WTC11 (cell line): ENCODE measurements around the gene SLC34A1. TPM values are rescaled to one million over a fixed set of nuclear protein-coding genes. Genes with fewer than 3 reads are reported as not detected.

Experiments used
- ATAC-seq: fragments of 200-7000 bp; cut with Tn5 transposase; 2 replicates; pipeline ENCODE4 v1.10.0; 2021; ENCODE audit warnings: mild to moderate bottlenecking, moderate library complexity
- CTCF ChIA-PET: fragments of 300-600 bp; sonication (Branson Sonifier 250); formaldehyde crosslinking; loops from one replicate; lab custom pipeline; 2021; ENCODE audit warnings: antibody characterized with exemption; lab: Charles Lee
- POLR2A ChIA-PET: fragments of 350-600 bp; sonication (Branson Sonifier 250); formaldehyde crosslinking; loops from one replicate; lab custom pipeline; 2021; ENCODE audit warnings: antibody characterized with exemption; lab: Charles Lee
- DNase-seq: peaks from one replicate; pipeline ENCODE4 v3.0.0; 2021; ENCODE audit warnings: low spot score
- H3K27ac Mint-ChIP-seq: 2 replicates; pipeline ENCODE4 v1.8.0; 2021; ENCODE audit warnings: mixed read lengths
- H3K27me3 Mint-ChIP-seq: 2 replicates; pipeline ENCODE4 v1.8.0; 2021; ENCODE audit warnings: low read depth, mild to moderate bottlenecking, moderate library complexity, mixed read lengths
- H3K36me3 Mint-ChIP-seq: 2 replicates; pipeline ENCODE4 v1.8.0; 2021; ENCODE audit warnings: mixed read lengths
- H3K4me1 Mint-ChIP-seq: 2 replicates; pipeline ENCODE4 v1.8.0; 2022; ENCODE audit warnings: mixed read lengths
- H3K4me3 Mint-ChIP-seq: 2 replicates; pipeline ENCODE4 v1.8.0; 2021; ENCODE audit warnings: mild to moderate bottlenecking, moderate library complexity, mixed read lengths
- H3K9me3 Mint-ChIP-seq: 2 replicates; pipeline ENCODE4 v1.8.0; 2021; ENCODE audit warnings: mixed read lengths
- ARID4B ChIP-seq: sonication (generic); formaldehyde crosslinking; IDR thresholded peaks from 2 replicates; pipeline ENCODE4 v1.8.0; 2023; ENCODE audit warnings: missing genetic modification reagents, mild to moderate bottlenecking, borderline replicate concordance
- FOXJ3 ChIP-seq: sonication (generic); formaldehyde crosslinking; IDR thresholded peaks from 2 replicates; pipeline ENCODE4 v1.9.0; 2021; ENCODE audit warnings: missing genetic modification reagents, mild to moderate bottlenecking, borderline replicate concordance
- FOXP4 ChIP-seq: sonication (generic); formaldehyde crosslinking; IDR thresholded peaks from 2 replicates; pipeline ENCODE4 v1.8.0; 2022; ENCODE audit warnings: mild to moderate bottlenecking, missing genetic modification reagents
- IRF1 ChIP-seq: sonication (generic); formaldehyde crosslinking; IDR thresholded peaks from 2 replicates; pipeline ENCODE4 v1.8.0; 2023; ENCODE audit warnings: missing genetic modification reagents
- MAX ChIP-seq: sonication (generic); formaldehyde crosslinking; IDR thresholded peaks from 2 replicates; pipeline ENCODE4 v1.8.0; 2022; ENCODE audit warnings: mild to moderate bottlenecking, missing genetic modification reagents
- NR1H2 ChIP-seq: sonication (generic); formaldehyde crosslinking; IDR thresholded peaks from 2 replicates; pipeline ENCODE4 v1.9.0; 2021; ENCODE audit warnings: mild to moderate bottlenecking, moderate library complexity, missing genetic modification reagents
- NR2C2 ChIP-seq: sonication (generic); formaldehyde crosslinking; IDR thresholded peaks from 2 replicates; pipeline ENCODE4 v1.8.0; 2022; ENCODE audit warnings: mild to moderate bottlenecking, missing genetic modification reagents
- SMAD4 ChIP-seq: sonication (generic); formaldehyde crosslinking; IDR thresholded peaks from 2 replicates; pipeline ENCODE4 v1.8.0; 2022; ENCODE audit warnings: mild to moderate bottlenecking, missing genetic modification reagents
- SP1 ChIP-seq: sonication (generic); formaldehyde crosslinking; conservative IDR thresholded peaks from 2 replicates; pipeline ENCODE4 v1.8.1; 2022; ENCODE audit warnings: missing genetic modification reagents
- TEAD1 ChIP-seq: sonication (generic); formaldehyde crosslinking; IDR thresholded peaks from 2 replicates; pipeline ENCODE4 v1.8.0; 2022; ENCODE audit warnings: mild to moderate bottlenecking, missing genetic modification reagents
- TEAD4 ChIP-seq: sonication (generic); formaldehyde crosslinking; IDR thresholded peaks from 2 replicates; pipeline ENCODE4 v1.8.0; 2022; ENCODE audit warnings: mild to moderate bottlenecking, missing genetic modification reagents
- USF1 ChIP-seq: sonication (generic); formaldehyde crosslinking; IDR thresholded peaks from 2 replicates; pipeline ENCODE4 v1.8.0; 2022; ENCODE audit warnings: mild to moderate bottlenecking, missing genetic modification reagents
- USF2 ChIP-seq: sonication (generic); formaldehyde crosslinking; IDR thresholded peaks from 2 replicates; pipeline ENCODE4 v1.8.1; 2023; ENCODE audit warnings: mild to moderate bottlenecking, missing genetic modification reagents, moderate library complexity
- ZNF263 ChIP-seq: sonication (generic); formaldehyde crosslinking; IDR thresholded peaks from 2 replicates; pipeline ENCODE4 v1.8.1; 2022; ENCODE audit warnings: low read depth, mild to moderate bottlenecking, moderate library complexity, missing genetic modification reagents
- total RNA-seq: library from RNA; stranded (reverse); gene quantifications from 3 replicates; pipeline ENCODE4 v1.2.3, GENCODE V29; 2021

Gene SLC34A1
- total RNA-seq, 1 experiment from 2014 or later = not detected

- peaks cover 40% of the 10 kb centered on the region for H3K4me1 Mint-ChIP-seq
- ATAC-seq (no peak), DNase-seq (no peak)
- CTCF ChIA-PET = interaction anchor here (0.5 to 4.6 kb wide), 8 partner anchors 8 to 93 kb away, joined by 3 to 26 read pairs (median 5); partner anchors contain the start of gene GRK6
- POLR2A ChIA-PET = no interaction called here
- H3K27ac Mint-ChIP-seq = peak overlapping the region; percentile 9; the same call in 1 of the 2 replicates
- H3K9me3 Mint-ChIP-seq = no peaks in the 10 kb centered on the region
- no peaks in the 10 kb centered on the region for H3K36me3 Mint-ChIP-seq
- peak overlapping the region; percentile 76 for H3K4me3 Mint-ChIP-seq
- TF ChIP-seq ZNF263 = no peak
- H3K27me3 Mint-ChIP-seq = peaks cover 14% of the 10 kb centered on the region
These were observed 22.0 kb upstream of the SLC34A1 start for GRCh38 chr5:177362292-177362609.

GRCh38 chr5:177362610-177363507, 21.4 kb upstream of the SLC34A1 start:
- Mint-ChIP-seq H3K27me3 (peaks cover 14% of the 10 kb centered on the region), H3K9me3 (no peaks in the 10 kb centered on the region), H3K4me3 (peak overlapping the region; percentile 76), H3K4me1 (peaks cover 40% of the 10 kb centered on the region), H3K27ac (peak overlapping the region; percentile 74; the same call in 1 of the 2 replicates), H3K36me3 (no peaks in the 10 kb centered on the region)
- CTCF ChIA-PET = interaction anchor here (0.5 to 13.2 kb wide), 17 partner anchors 8 to 264 kb away, joined by 3 to 216 read pairs (median 7); partner anchors contain the start of genes GRK6 and LMAN2
- DNase-seq = peak; percentile 76
- peak; percentile 41; the same call in 1 of the 2 replicates for TF ChIP-seq FOXP4 (CRISPR knock-in tag)
- no peak for TF ChIP-seq IRF1
- TF ChIP-seq USF1 (CRISPR knock-in tag) = peak; percentile 4; the same call in 1 of the 2 replicates
- 0 out of 2 replicates have a peak, but pooled peaks have one; percentile 18 for TF ChIP-seq NR2C2 (CRISPR knock-in tag)
- TF ChIP-seq USF2 (CRISPR knock-in tag) = 0 out of 2 replicates have a peak, but pooled peaks have one; percentile 11
- TF ChIP-seq SP1 (CRISPR knock-in tag) = peak; percentile 51
- 0 out of 2 replicates have a peak, but pooled peaks have one; percentile 11 for TF ChIP-seq TEAD1 (CRISPR knock-in tag)
- peak; percentile 98 for TF ChIP-seq ZNF263
- no peak for TF ChIP-seq SMAD4 (CRISPR knock-in tag)
- TF ChIP-seq ARID4B = no peak
- peak; percentile 25 for TF ChIP-seq MAX (CRISPR knock-in tag)
- no peak for TF ChIP-seq TEAD4 (CRISPR knock-in tag)
- TF ChIP-seq FOXJ3 (CRISPR knock-in tag) = no peak
- no peak for TF ChIP-seq NR1H2 (CRISPR knock-in tag)
- peak; percentile 39 for ATAC-seq
- POLR2A ChIA-PET = interaction anchor here (0.6 to 1.5 kb wide), 3 partner anchors 27 to 563 kb away, joined by 3 to 4 read pairs (median 3); no protein-coding TSS in a partner anchor
